Measurements from ENCODE around the gene VPS52.

VPS52 gene

GRCh38 chr6:33247977-33248642 is 23.6 kb downstream of the VPS52 start (continued):
- peak; percentile 34; the same call in 1 of the 2 replicates for TF ChIP-seq PRDM10 (tag by site-specific recombination; IDR thresholded peaks at IDR 0.05)
- no peak for TF ChIP-seq ZSCAN16 (tag by site-specific recombination; IDR thresholded peaks at IDR 0.05)
- no peak for TF ChIP-seq BCL11A (tag by site-specific recombination; IDR thresholded peaks at IDR 0.05; ENCODE audit: low read depth)
- no peak for TF ChIP-seq ZBTB1 (tag by site-specific recombination; IDR thresholded peaks at IDR 0.05)
- no peak for TF ChIP-seq ZNF302 (tag by site-specific recombination; IDR thresholded peaks at IDR 0.05; ENCODE audit: low read depth)
- TF ChIP-seq KLF16 (tag by site-specific recombination; IDR thresholded peaks at IDR 0.05), result no peak
- 0 out of 2 replicates have a peak, but pooled peaks have one; percentile 8 for TF ChIP-seq ZNF623 (tag by site-specific recombination; IDR thresholded peaks at IDR 0.05)
- TF ChIP-seq PRDM1 (tag by site-specific recombination; IDR thresholded peaks at IDR 0.05), result no peak
- TF ChIP-seq ZIC2 (tag by site-specific recombination; IDR thresholded peaks at IDR 0.05), result no peak
- no peak for TF ChIP-seq KLF1 (tag by site-specific recombination; IDR thresholded peaks at IDR 0.05)
- TF ChIP-seq ZBTB21 (tag by site-specific recombination; IDR thresholded peaks at IDR 0.05), result no peak; the same call in 1 of the 2 replicates
- no peak for TF ChIP-seq PRDM4 (tag by site-specific recombination; IDR thresholded peaks at IDR 0.05)
- TF ChIP-seq ZNF830 (tag by site-specific recombination; IDR thresholded peaks at IDR 0.05; ENCODE audit: low read depth), result no peak
- no peak for TF ChIP-seq ZNF266 (tag by site-specific recombination; IDR thresholded peaks at IDR 0.05; ENCODE audit: low read depth)
- TF ChIP-seq ZNF558 (tag by site-specific recombination; IDR thresholded peaks at IDR 0.05), result no peak
- no peak for TF ChIP-seq ZBTB7A (tag by site-specific recombination; IDR thresholded peaks at IDR 0.05; ENCODE audit: low read depth)
- TF ChIP-seq OSR2 (tag by site-specific recombination; IDR thresholded peaks at IDR 0.05), result no peak
- TF ChIP-seq ZNF521 (tag by site-specific recombination; IDR thresholded peaks at IDR 0.05), result no peak
- TF ChIP-seq ZNF148 (tag by site-specific recombination; IDR thresholded peaks at IDR 0.05; ENCODE audit: borderline replicate concordance), result no peak
- no peak for TF ChIP-seq ZNF549 (tag by site-specific recombination; IDR thresholded peaks at IDR 0.05)
- no peak for TF ChIP-seq ZNF707 (tag by site-specific recombination; IDR thresholded peaks at IDR 0.05)
- TF ChIP-seq, protein P1, sequence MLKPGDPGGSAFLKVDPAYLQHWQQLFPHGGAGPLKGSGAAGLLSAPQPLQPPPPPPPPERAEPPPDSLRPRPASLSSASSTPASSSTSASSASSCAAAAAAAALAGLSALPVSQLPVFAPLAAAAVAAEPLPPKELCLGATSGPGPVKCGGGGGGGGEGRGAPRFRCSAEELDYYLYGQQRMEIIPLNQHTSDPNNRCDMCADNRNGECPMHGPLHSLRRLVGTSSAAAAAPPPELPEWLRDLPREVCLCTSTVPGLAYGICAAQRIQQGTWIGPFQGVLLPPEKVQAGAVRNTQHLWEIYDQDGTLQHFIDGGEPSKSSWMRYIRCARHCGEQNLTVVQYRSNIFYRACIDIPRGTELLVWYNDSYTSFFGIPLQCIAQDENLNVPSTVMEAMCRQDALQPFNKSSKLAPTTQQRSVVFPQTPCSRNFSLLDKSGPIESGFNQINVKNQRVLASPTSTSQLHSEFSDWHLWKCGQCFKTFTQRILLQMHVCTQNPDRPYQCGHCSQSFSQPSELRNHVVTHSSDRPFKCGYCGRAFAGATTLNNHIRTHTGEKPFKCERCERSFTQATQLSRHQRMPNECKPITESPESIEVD (tag by site-specific recombination; IDR thresholded peaks at IDR 0.05), result no peak
- no peak for TF ChIP-seq ZBTB26 (tag by site-specific recombination; optimal IDR thresholded peaks at IDR 0.05)
- no peak for TF ChIP-seq ZNF664 (tag by site-specific recombination; IDR thresholded peaks at IDR 0.05)
- TF ChIP-seq ZNF747 (tag by site-specific recombination; IDR thresholded peaks at IDR 0.05), result no peak
- no peak for TF ChIP-seq ZFP41 (tag by site-specific recombination; IDR thresholded peaks at IDR 0.05; ENCODE audit: borderline replicate concordance)
- TF ChIP-seq YY2 (tag by site-specific recombination; IDR thresholded peaks at IDR 0.05), result no peak
